ENCODE measurements around the gene DYRK4. TPM values are rescaled to one million over a fixed set of nuclear protein-coding genes. Genes with fewer than 3 reads are reported as not detected.

The DYRK4 gene
- total and polyA plus RNA-seq, 2 of the 8 experiments (the other 6 are each of a cell fraction or from before 2014, with no cell fraction given) = 10.5 to 11.4 TPM

DNA sequence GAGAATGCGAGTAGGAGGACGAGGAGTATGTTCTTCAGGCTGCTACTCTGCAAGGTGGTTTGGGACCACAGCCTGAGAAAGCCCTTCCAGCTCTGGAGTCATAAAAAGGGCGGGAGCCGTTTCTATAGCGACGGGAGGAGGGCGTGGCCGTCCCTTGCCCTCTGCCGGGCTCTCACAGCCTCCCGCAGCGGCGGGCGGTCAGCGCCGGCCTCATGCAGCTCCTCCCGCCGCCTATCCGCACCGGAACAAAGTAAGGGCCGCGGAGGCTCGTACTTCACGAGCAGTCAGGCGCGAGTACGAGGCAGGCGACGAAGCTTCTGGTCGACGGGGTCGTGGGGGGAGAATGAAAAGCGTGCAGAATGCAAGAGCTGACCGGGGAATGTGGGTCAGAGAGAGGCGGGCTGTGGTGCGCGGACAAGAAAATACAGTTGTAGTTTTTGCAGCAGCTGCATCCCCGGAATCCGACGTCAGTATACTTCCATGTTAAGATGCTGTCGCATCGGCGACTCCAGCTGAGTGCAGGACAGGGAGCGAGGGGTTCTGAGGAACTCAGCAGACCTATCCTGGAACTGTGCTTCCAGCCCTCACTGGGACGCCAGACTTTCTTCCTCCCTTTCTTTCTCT lies at the start of gene DYRK4 (continued):
- peak; percentile 64 for TF ChIP-seq JUN (IDR thresholded peaks at IDR 0.05; ENCODE audit: low read depth, low read length)
- TF ChIP-seq, protein P1, sequence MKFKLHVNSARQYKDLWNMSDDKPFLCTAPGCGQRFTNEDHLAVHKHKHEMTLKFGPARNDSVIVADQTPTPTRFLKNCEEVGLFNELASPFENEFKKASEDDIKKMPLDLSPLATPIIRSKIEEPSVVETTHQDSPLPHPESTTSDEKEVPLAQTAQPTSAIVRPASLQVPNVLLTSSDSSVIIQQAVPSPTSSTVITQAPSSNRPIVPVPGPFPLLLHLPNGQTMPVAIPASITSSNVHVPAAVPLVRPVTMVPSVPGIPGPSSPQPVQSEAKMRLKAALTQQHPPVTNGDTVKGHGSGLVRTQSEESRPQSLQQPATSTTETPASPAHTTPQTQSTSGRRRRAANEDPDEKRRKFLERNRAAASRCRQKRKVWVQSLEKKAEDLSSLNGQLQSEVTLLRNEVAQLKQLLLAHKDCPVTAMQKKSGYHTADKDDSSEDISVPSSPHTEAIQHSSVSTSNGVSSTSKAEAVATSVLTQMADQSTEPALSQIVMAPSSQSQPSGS (IDR thresholded peaks at IDR 0.05; ENCODE audit: low read length) = no peak

Measured in H1 (cell line).